Activated T-helper 1 cell treated with Interleukin-2 at 50 U/mL for 16 hours (primary cell): ENCODE data around the gene LAMC1.

ENCODE experiments used
- DNase-seq: peaks from one replicate; pipeline ENCODE4 v3.0.0-alpha.2; 2020; ENCODE audit warnings: low read depth

The LAMC1 gene

GRCh38 chr1:183079712-183080388 is 56.6 kb downstream of the LAMC1 start:
- DNase-seq, result no peak

- DNase-seq, result no peak
Measured at GRCh38 chr1:183080406-183080805, 57.2 kb downstream of the LAMC1 start.

GRCh38 chr1:183081402-183082120 is 58.3 kb downstream of the LAMC1 start:
- no peak for DNase-seq

GRCh38 chr1:183082650-183083049 is 59.4 kb downstream of the LAMC1 start:
- DNase-seq, result no peak

GRCh38 chr1:183087001-183087400 is 63.8 kb downstream of the LAMC1 start:
- DNase-seq, result no peak

- no peak for DNase-seq
Measured at GRCh38 chr1:183089025-183089639, 65.9 kb downstream of the LAMC1 start.

GRCh38 chr1:183090391-183091006 is 67.3 kb downstream of the LAMC1 start:
- DNase-seq, result no peak

- no peak for DNase-seq
Measured at GRCh38 chr1:183091181-183091580, 68.0 kb downstream of the LAMC1 start.

- no peak for DNase-seq
Measured at GRCh38 chr1:183092350-183092749, 69.1 kb downstream of the LAMC1 start.

GRCh38 chr1:183093066-183093668 is 69.9 kb downstream of the LAMC1 start:
- DNase-seq, result no peak

- DNase-seq, result no peak
Measured at GRCh38 chr1:183093786-183094298, 70.6 kb downstream of the LAMC1 start.

GRCh38 chr1:183094351-183094750 is 71.1 kb downstream of the LAMC1 start:
- no peak for DNase-seq

GRCh38 chr1:183096351-183096750 is 73.1 kb downstream of the LAMC1 start:
- no peak for DNase-seq

- no peak for DNase-seq
Measured at GRCh38 chr1:183096894-183097293, 73.7 kb downstream of the LAMC1 start.

GRCh38 chr1:183097438-183098051 is 74.3 kb downstream of the LAMC1 start:
- DNase-seq, result no peak

- DNase-seq, result no peak
Measured at GRCh38 chr1:183098317-183098716, 75.1 kb downstream of the LAMC1 start.

GRCh38 chr1:183100361-183100974 is 77.2 kb downstream of the LAMC1 start:
- DNase-seq, result no peak

GRCh38 chr1:183101081-183101480 is 77.9 kb downstream of the LAMC1 start:
- no peak for DNase-seq

- DNase-seq, result no peak
Measured at GRCh38 chr1:183101841-183102276, 78.6 kb downstream of the LAMC1 start.

GRCh38 chr1:183103147-183103546 is 79.9 kb downstream of the LAMC1 start:
- no peak for DNase-seq

- DNase-seq, result no peak
Measured at GRCh38 chr1:183103577-183103976, 80.4 kb downstream of the LAMC1 start.
